HFFc6 (cell line): ENCODE measurements around the gene NR3C1. TPM values are rescaled to one million over a fixed set of nuclear protein-coding genes. Genes with fewer than 3 reads are reported as not detected.

ENCODE experiments used
- DNase-seq: peaks from one replicate; pipeline ENCODE4 v3.0.0-alpha.2; 2018
- H3K27ac Mint-ChIP-seq: 2 replicates; pipeline ENCODE4 v1.8.0; 2020; ENCODE audit warnings: mild to moderate bottlenecking, mixed read lengths
- H3K27me3 Mint-ChIP-seq: 2 replicates; pipeline ENCODE4 v1.8.0; 2021; ENCODE audit warnings: mild to moderate bottlenecking, moderate library complexity, mixed read lengths; ENCODE audit not compliant: insufficient read depth
- H3K36me3 Mint-ChIP-seq: 2 replicates; pipeline ENCODE4 v1.8.0; 2021; ENCODE audit warnings: low read depth, mixed read lengths
- H3K4me1 Mint-ChIP-seq: 2 replicates; pipeline ENCODE4 v1.8.0; 2020; ENCODE audit warnings: low read depth, mixed read lengths
- H3K4me3 Mint-ChIP-seq: 2 replicates; pipeline ENCODE4 v1.8.0; 2020; ENCODE audit warnings: mild to moderate bottlenecking, moderate library complexity, mixed read lengths
- H3K9me3 Mint-ChIP-seq: 2 replicates; pipeline ENCODE4 v1.8.0; 2020; ENCODE audit warnings: mild to moderate bottlenecking, mixed read lengths
- CTCF ChIP-seq: fragments of 200-600 bp; sonication (generic); IDR thresholded peaks from 2 replicates; pipeline ENCODE4 v1.5.0; 2021; ENCODE audit warnings: antibody characterized with exemption, mild to moderate bottlenecking
- total RNA-seq, 6 experiments: library from RNA; stranded (reverse); fragmentation: NEBNext Ultra II Directional; extraction: Animal tissue kit (Norgen Biotek cat#: 25700); gene quantifications; 2 replicates in 1 of 6; 3 replicates in 5 of 6; pipeline ENCODE4 v1.2.3, GENCODE V29; 2021

The NR3C1 gene
- total RNA-seq, 6 experiments from 2014 or later: 61.6 to 86.9 (median 71.5) TPM

- Mint-ChIP-seq H3K36me3 (no peaks in the 10 kb centered on the region), H3K27me3 (peaks cover 2% of the 10 kb centered on the region; the same call in 1 of the 2 replicates), H3K4me1 (peaks cover 30% of the 10 kb centered on the region), H3K27ac (no peak overlapping the region), H3K9me3 (no peaks in the 10 kb centered on the region), H3K4me3 (no peak overlapping the region)
- TF ChIP-seq CTCF: no peak
- no peak for DNase-seq
Measured at GRCh38 chr5:143445776-143446175, 42.3 kb upstream of the NR3C1 start.

GRCh38 chr5:143443330-143443729 lies 39.8 kb upstream of the NR3C1 start:
- no peak overlapping the region for H3K4me3 Mint-ChIP-seq
- H3K27ac Mint-ChIP-seq: no peak overlapping the region
- no peaks in the 10 kb centered on the region for H3K9me3 Mint-ChIP-seq
- peaks cover 2% of the 10 kb centered on the region; the same call in 1 of the 2 replicates for H3K27me3 Mint-ChIP-seq
- DNase-seq: no peak
- no peak for TF ChIP-seq CTCF
- H3K4me1 Mint-ChIP-seq: peaks cover 24% of the 10 kb centered on the region
- H3K36me3 Mint-ChIP-seq: no peaks in the 10 kb centered on the region

GRCh38 chr5:143442385-143442784 lies 38.9 kb upstream of the NR3C1 start:
- H3K4me3 Mint-ChIP-seq: no peak overlapping the region
- DNase-seq: peak; percentile 44
- TF ChIP-seq CTCF: no peak
- peaks cover 2% of the 10 kb centered on the region; the same call in 1 of the 2 replicates for H3K27me3 Mint-ChIP-seq
- peaks cover 33% of the 10 kb centered on the region for H3K4me1 Mint-ChIP-seq
- no peaks in the 10 kb centered on the region for H3K36me3 Mint-ChIP-seq
- H3K27ac Mint-ChIP-seq: peak overlapping the region; percentile 65
- no peaks in the 10 kb centered on the region for H3K9me3 Mint-ChIP-seq

GRCh38 chr5:143440448-143441115 lies 37.1 kb upstream of the NR3C1 start:
- H3K4me1 Mint-ChIP-seq: peaks cover 41% of the 10 kb centered on the region
- peaks cover 2% of the 10 kb centered on the region; the same call in 1 of the 2 replicates for H3K27me3 Mint-ChIP-seq
- H3K4me3 Mint-ChIP-seq: no peak overlapping the region
- no peaks in the 10 kb centered on the region for H3K36me3 Mint-ChIP-seq
- no peak for TF ChIP-seq CTCF
- no peaks in the 10 kb centered on the region for H3K9me3 Mint-ChIP-seq
- no peak overlapping the region for H3K27ac Mint-ChIP-seq
- no peak for DNase-seq

- H3K4me3 Mint-ChIP-seq: no peak overlapping the region
- no peaks in the 10 kb centered on the region; the same call in 1 of the 2 replicates for H3K27me3 Mint-ChIP-seq
- DNase-seq: no peak
- TF ChIP-seq CTCF: no peak
- H3K4me1 Mint-ChIP-seq: peaks cover 58% of the 10 kb centered on the region
- H3K36me3 Mint-ChIP-seq: no peaks in the 10 kb centered on the region
- no peak overlapping the region for H3K27ac Mint-ChIP-seq
- no peaks in the 10 kb centered on the region for H3K9me3 Mint-ChIP-seq
Measured at GRCh38 chr5:143437666-143438273, 34.3 kb upstream of the NR3C1 start.
